ENCODE data around the gene TBCCD1.
"Not testable (repeated sequence)": the region's sequence is repeated elsewhere in the genome, so short reads cannot be mapped to it uniquely, and the experiment has no call there.

TBCCD1 gene

GRCh38 chr3:186596568-186597287, 29.6 kb upstream of the TBCCD1 start:
- no peak for DNase-seq

- DNase-seq = no peak
These were observed 27.5 kb upstream of the TBCCD1 start for GRCh38 chr3:186594591-186595113.

GRCh38 chr3:186593862-186594261, 26.7 kb upstream of the TBCCD1 start:
- no peak for DNase-seq

- no peak for DNase-seq
These were observed 25.5 kb upstream of the TBCCD1 start for GRCh38 chr3:186592682-186593081.

GRCh38 chr3:186590580-186591295, 23.6 kb upstream of the TBCCD1 start:
- DNase-seq = no peak

GRCh38 chr3:186589856-186590579, 22.9 kb upstream of the TBCCD1 start:
- DNase-seq = no peak

- DNase-seq = no peak
These were observed 22.0 kb upstream of the TBCCD1 start for GRCh38 chr3:186589121-186589520.

- DNase-seq = no peak
These were observed 21.5 kb upstream of the TBCCD1 start for GRCh38 chr3:186588632-186589031.

- DNase-seq = no peak
These were observed 20.0 kb upstream of the TBCCD1 start for GRCh38 chr3:186587183-186587582.

GRCh38 chr3:186586245-186586644, 19.1 kb upstream of the TBCCD1 start:
- not testable (repeated sequence) for DNase-seq

- DNase-seq = no peak
These were observed 16.7 kb upstream of the TBCCD1 start for GRCh38 chr3:186583831-186584230.

- DNase-seq = no peak
These were observed 15.4 kb upstream of the TBCCD1 start for GRCh38 chr3:186582541-186582940.

GRCh38 chr3:186580785-186581184, 13.6 kb upstream of the TBCCD1 start:
- no peak for DNase-seq

GRCh38 chr3:186577521-186577920, 10.4 kb upstream of the TBCCD1 start:
- DNase-seq = no peak

- DNase-seq = no peak
These were observed 4.5 kb upstream of the TBCCD1 start for GRCh38 chr3:186571644-186572013.

GRCh38 chr3:186570941-186571643, 4.0 kb upstream of the TBCCD1 start:
- no peak for DNase-seq

GRCh38 chr3:186570096-186570940, 3.2 kb upstream of the TBCCD1 start, which contains the start of gene DNAJB11:
Gene DNAJB11 (plus strand): TSS chr3:186570720. CDS start chr3:186570898, 178 bp downstream.
- DNase-seq = peak; percentile 97

- DNase-seq = no peak
These were observed 2.6 kb upstream of the TBCCD1 start for GRCh38 chr3:186569779-186570095.

- DNase-seq = not testable (repeated sequence)
These were observed 2.2 kb upstream of the TBCCD1 start for GRCh38 chr3:186569361-186569760.

- DNase-seq = no peak
These were observed 417 bp downstream of the TBCCD1 start for GRCh38 chr3:186566772-186567071.

- DNase-seq = no peak
These were observed 2.6 kb downstream of the TBCCD1 start for GRCh38 chr3:186564586-186564985.

GRCh38 chr3:186552408-186553031, 14.6 kb downstream of the TBCCD1 start:
- DNase-seq = no peak

All from stimulated activated CD4-positive, alpha-beta T cell treated with anti-CD3 and anti-CD28 coated beads, Interleukin-2, amount 100 ng/mL, for 24 hours (primary cell).